ENCODE results near the gene SLCO4A1. TPM values are rescaled to one million over a fixed set of nuclear protein-coding genes. Genes with fewer than 3 reads are reported as not detected.

SLCO4A1 gene
- total and polyA plus RNA-seq, 4 experiments from 2014 or later = 0.49 to 0.99 (median 0.97) TPM; not detected in 1

DNA sequence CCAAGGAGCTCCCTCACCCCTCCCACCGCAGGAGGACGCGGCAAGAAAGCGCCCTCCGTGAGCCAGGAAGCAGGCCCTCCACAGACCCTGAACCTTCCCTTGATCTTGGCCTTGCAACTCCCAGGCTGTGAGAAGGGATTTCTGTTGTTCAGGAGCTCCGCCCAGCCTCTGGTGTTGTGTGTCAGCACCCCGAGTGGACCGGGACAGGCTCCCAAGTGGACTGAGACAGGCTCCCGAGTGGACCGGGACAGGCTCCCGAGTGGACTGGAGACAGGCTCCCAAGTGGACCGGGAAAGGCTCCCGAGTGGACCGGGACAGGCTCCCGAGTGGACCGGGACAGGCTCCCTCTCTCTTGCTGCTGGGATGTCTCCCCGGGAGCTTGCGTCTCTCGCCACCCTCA is 57.0 kb downstream of the SLCO4A1 start:
- Histone ChIP-seq H3K9me3 (ENCODE audit: control insufficient read depth in 1 of 2, low read length in 2 of 2) (no peaks in the 10 kb centered on the region), H3K4me3 (ENCODE audit: low read length in 2 of 2) (no peak overlapping the region), H3K27ac (ENCODE audit: low read depth, low read length) (no peak overlapping the region), H3K36me3 (ENCODE audit: insufficient read depth, low read length) (no peaks in the 10 kb centered on the region), H3K4me1 (ENCODE audit: insufficient read depth, low read length) (peaks cover 4% of the 10 kb centered on the region), H3K27me3 (ENCODE audit: insufficient read depth, low read length) (no peaks in the 10 kb centered on the region)
- Mint-ChIP-seq H3K9me3 (no peaks in the 10 kb centered on the region), H3K4me3 (no peak overlapping the region), H3K36me3 (no peaks in the 10 kb centered on the region), H3K27me3 (peaks cover 0 to 1% of the 10 kb centered on the region in 2 donors), H3K27ac (no peak overlapping the region), H3K4me1 (peaks cover 3 to 9% (median 5%) of the 10 kb centered on the region in 4 donors)
- intact Hi-C loops (cut with micrococcal nuclease) = no loop called here
- ChIA-PET CTCF (ENCODE audit: partially characterized antibody) (no interaction called here), POLR2A (ENCODE audit: partially characterized antibody) (no interaction called here)
- DNase-seq = no peak

DNA sequence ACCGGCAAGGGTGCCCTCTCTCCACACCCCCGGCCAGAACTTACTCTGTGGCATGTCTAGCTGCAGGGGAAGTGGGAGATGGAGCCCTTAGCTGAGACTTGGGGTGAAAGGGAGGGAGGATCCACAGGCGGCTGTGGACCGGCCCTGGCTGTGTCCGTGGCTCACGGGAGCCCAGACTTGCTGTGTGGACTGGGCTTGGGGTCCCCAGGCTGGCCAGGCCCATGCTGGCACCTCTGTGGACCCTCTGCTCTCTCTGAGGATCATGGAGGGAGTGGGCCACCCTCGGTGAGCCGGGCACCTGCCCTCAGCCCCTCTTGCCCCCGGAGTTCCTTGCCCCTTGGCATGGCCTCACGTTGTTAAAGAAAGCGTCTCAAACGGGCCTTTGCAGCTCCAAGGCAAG is 57.4 kb downstream of the SLCO4A1 start:
- Mint-ChIP-seq H3K27ac (no peak overlapping the region), H3K4me3 (no peak overlapping the region), H3K4me1 (peaks cover 3 to 9% (median 5%) of the 10 kb centered on the region in 4 donors), H3K9me3 (no peaks in the 10 kb centered on the region), H3K36me3 (no peaks in the 10 kb centered on the region), H3K27me3 (peaks cover 0 to 1% of the 10 kb centered on the region in 2 donors)
- H3K36me3 ChIP-seq (ENCODE audit: insufficient read depth, low read length) = no peaks in the 10 kb centered on the region
- CTCF ChIA-PET (ENCODE audit: partially characterized antibody) = no interaction called here
- POLR2A ChIA-PET (ENCODE audit: partially characterized antibody) = no interaction called here
- no peak overlapping the region for H3K27ac ChIP-seq (ENCODE audit: low read depth, low read length)
- H3K9me3 ChIP-seq (ENCODE audit: control insufficient read depth in 1 of 2, low read length in 2 of 2) = no peaks in the 10 kb centered on the region
- no peaks in the 10 kb centered on the region for H3K27me3 ChIP-seq (ENCODE audit: insufficient read depth, low read length)
- peaks cover 4% of the 10 kb centered on the region for H3K4me1 ChIP-seq (ENCODE audit: insufficient read depth, low read length)
- intact Hi-C loops (cut with micrococcal nuclease) = no loop called here
- no peak for DNase-seq
- no peak overlapping the region for H3K4me3 ChIP-seq (ENCODE audit: low read length in 2 of 2)

DNA sequence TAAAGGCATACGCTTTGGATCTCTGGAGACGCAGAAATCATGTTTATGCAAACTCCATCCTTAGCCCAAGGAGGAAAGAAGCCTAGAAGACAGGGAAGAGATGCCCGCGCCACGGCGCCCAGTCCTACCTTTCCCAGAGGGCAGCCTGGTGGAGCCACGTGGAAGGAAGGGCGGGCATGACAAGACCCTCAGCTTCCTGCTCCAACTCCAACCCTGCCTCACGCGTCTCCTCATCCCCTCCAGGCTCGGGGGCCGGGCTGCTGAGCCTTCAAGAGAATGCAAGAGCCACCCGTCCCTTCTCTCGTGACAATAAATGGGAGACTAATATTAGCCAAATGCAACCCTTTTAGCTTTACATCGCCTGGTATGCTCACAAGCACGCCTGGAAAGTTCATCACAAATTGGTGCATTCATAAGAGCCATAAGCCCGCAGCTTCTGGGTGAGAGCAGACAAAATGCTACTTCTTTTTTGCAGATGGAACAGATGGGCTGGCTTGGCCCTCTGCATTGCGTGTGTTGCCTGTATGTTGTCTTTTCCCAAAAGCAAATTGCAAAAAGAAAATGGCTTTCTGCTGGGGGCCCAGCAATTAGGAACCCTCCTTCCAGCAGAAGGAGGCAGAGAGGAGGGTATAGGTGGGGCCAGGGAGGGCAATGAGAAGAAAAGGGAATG is 58.1 kb downstream of the SLCO4A1 start:
- Mint-ChIP-seq H3K36me3 (no peaks in the 10 kb centered on the region), H3K9me3 (no peaks in the 10 kb centered on the region), H3K27ac (peak overlapping the region in 1 of 7 donors; percentile 46), H3K27me3 (peaks cover 0 to 1% of the 10 kb centered on the region in 2 donors), H3K4me3 (no peak overlapping the region), H3K4me1 (peaks cover 3 to 9% (median 5%) of the 10 kb centered on the region in 4 donors)
- Histone ChIP-seq H3K27me3 (ENCODE audit: insufficient read depth, low read length) (no peaks in the 10 kb centered on the region), H3K27ac (ENCODE audit: low read depth, low read length) (no peak overlapping the region), H3K36me3 (ENCODE audit: insufficient read depth, low read length) (no peaks in the 10 kb centered on the region), H3K4me1 (ENCODE audit: insufficient read depth, low read length) (peaks cover 4% of the 10 kb centered on the region), H3K4me3 (ENCODE audit: low read length in 2 of 2) (no peak overlapping the region), H3K9me3 (ENCODE audit: control insufficient read depth in 1 of 2, low read length in 2 of 2) (no peaks in the 10 kb centered on the region)
- intact Hi-C loops (cut with micrococcal nuclease) = no loop called here
- CTCF ChIA-PET (ENCODE audit: partially characterized antibody) = no interaction called here
- POLR2A ChIA-PET (ENCODE audit: partially characterized antibody) = no interaction called here
- no peak for DNase-seq

GRCh38 chr20:62701161-62702012 is 59.1 kb downstream of the SLCO4A1 start:
- Mint-ChIP-seq H3K9me3 (no peaks in the 10 kb centered on the region), H3K4me3 (no peak overlapping the region), H3K4me1 (peaks cover 3 to 5% (median 5%) of the 10 kb centered on the region in 4 donors), H3K27ac (no peak overlapping the region), H3K36me3 (no peaks in the 10 kb centered on the region), H3K27me3 (peaks cover 0 to 1% of the 10 kb centered on the region in 2 donors)
- Histone ChIP-seq H3K36me3 (ENCODE audit: insufficient read depth, low read length) (no peaks in the 10 kb centered on the region), H3K27me3 (ENCODE audit: insufficient read depth, low read length) (no peaks in the 10 kb centered on the region), H3K9me3 (ENCODE audit: control insufficient read depth in 1 of 2, low read length in 2 of 2) (no peaks in the 10 kb centered on the region), H3K4me1 (ENCODE audit: insufficient read depth, low read length) (peaks cover 4% of the 10 kb centered on the region), H3K4me3 (ENCODE audit: low read length in 2 of 2) (no peak overlapping the region), H3K27ac (ENCODE audit: low read depth, low read length) (no peak overlapping the region)
- ChIA-PET POLR2A (ENCODE audit: partially characterized antibody) (no interaction called here), CTCF (ENCODE audit: partially characterized antibody) (no interaction called here)
- no peak for DNase-seq
- intact Hi-C loops (cut with micrococcal nuclease) = no loop called here

GRCh38 chr20:62702013-62702300 is 59.7 kb downstream of the SLCO4A1 start:
- Histone ChIP-seq H3K4me1 (ENCODE audit: insufficient read depth, low read length) (peaks cover 4% of the 10 kb centered on the region), H3K4me3 (ENCODE audit: low read length in 2 of 2) (no peak overlapping the region), H3K27ac (ENCODE audit: low read depth, low read length) (no peak overlapping the region), H3K27me3 (ENCODE audit: insufficient read depth, low read length) (no peaks in the 10 kb centered on the region), H3K36me3 (ENCODE audit: insufficient read depth, low read length) (no peaks in the 10 kb centered on the region), H3K9me3 (ENCODE audit: control insufficient read depth in 1 of 2, low read length in 2 of 2) (no peaks in the 10 kb centered on the region)
- Mint-ChIP-seq H3K36me3 (no peaks in the 10 kb centered on the region), H3K4me3 (no peak overlapping the region), H3K27me3 (peaks cover 1 to 3% of the 10 kb centered on the region in 2 donors), H3K9me3 (no peaks in the 10 kb centered on the region), H3K4me1 (peaks cover 2 to 5% (median 4%) of the 10 kb centered on the region in 4 donors), H3K27ac (no peak overlapping the region)
- POLR2A ChIA-PET (ENCODE audit: partially characterized antibody) = no interaction called here
- CTCF ChIA-PET (ENCODE audit: partially characterized antibody) = no interaction called here
- intact Hi-C loops (cut with micrococcal nuclease) = no loop called here
- no peak for DNase-seq

GRCh38 chr20:62702895-62703852 is 60.9 kb downstream of the SLCO4A1 start:
- H3K4me1 Mint-ChIP-seq = peaks cover 2 to 11% (median 8%) of the 10 kb centered on the region in 4 donors
- H3K36me3 ChIP-seq (ENCODE audit: insufficient read depth, low read length) = no peaks in the 10 kb centered on the region
- H3K4me1 ChIP-seq (ENCODE audit: insufficient read depth, low read length) = peaks cover 8% of the 10 kb centered on the region
- H3K27ac Mint-ChIP-seq = peak overlapping the region in 5 of 7 donors; percentile 2 to 66 (median 35)
- intact Hi-C loops (cut with micrococcal nuclease) = no loop called here
- no peaks in the 10 kb centered on the region for H3K9me3 ChIP-seq (ENCODE audit: control insufficient read depth in 1 of 2, low read length in 2 of 2)
- no peak overlapping the region for H3K27ac ChIP-seq (ENCODE audit: low read depth, low read length)
- H3K9me3 Mint-ChIP-seq = no peaks in the 10 kb centered on the region
- H3K36me3 Mint-ChIP-seq = no peaks in the 10 kb centered on the region
- DNase-seq = no peak
- peaks cover 6% of the 10 kb centered on the region for H3K27me3 ChIP-seq (ENCODE audit: insufficient read depth, low read length)
- CTCF ChIA-PET (ENCODE audit: partially characterized antibody) = no interaction called here
- POLR2A ChIA-PET (ENCODE audit: partially characterized antibody) = interaction anchor here (1.2 to 1.9 kb wide), 2 partner anchors 37 to 91 kb away, joined by 6 read pairs; no protein-coding TSS in a partner anchor
- peak overlapping the region in 2 of 8 donors; percentile 12 to 54 for H3K4me3 Mint-ChIP-seq
- H3K27me3 Mint-ChIP-seq = peaks cover 7 to 9% of the 10 kb centered on the region in 2 donors
- no peak overlapping the region for H3K4me3 ChIP-seq (ENCODE audit: low read length in 2 of 2)

- Mint-ChIP-seq H3K9me3 (no peaks in the 10 kb centered on the region), H3K4me1 (peaks cover 2 to 11% (median 9%) of the 10 kb centered on the region in 4 donors), H3K4me3 (peak overlapping the region in 2 of 8 donors; percentile 12 to 54), H3K27ac (peak overlapping the region in 2 of 7 donors; percentile 2 to 66), H3K36me3 (no peaks in the 10 kb centered on the region), H3K27me3 (peaks cover 7 to 10% of the 10 kb centered on the region in 2 donors)
- intact Hi-C loops (cut with micrococcal nuclease) = no loop called here
- no peaks in the 10 kb centered on the region for H3K9me3 ChIP-seq (ENCODE audit: control insufficient read depth in 1 of 2, low read length in 2 of 2)
- no peak for DNase-seq
- peaks cover 7% of the 10 kb centered on the region for H3K27me3 ChIP-seq (ENCODE audit: insufficient read depth, low read length)
- CTCF ChIA-PET (ENCODE audit: partially characterized antibody) = no interaction called here
- no peaks in the 10 kb centered on the region for H3K36me3 ChIP-seq (ENCODE audit: insufficient read depth, low read length)
- H3K27ac ChIP-seq (ENCODE audit: low read depth, low read length) = no peak overlapping the region
- POLR2A ChIA-PET (ENCODE audit: partially characterized antibody) = interaction anchor here (1.2 to 1.9 kb wide), 2 partner anchors 37 to 90 kb away, joined by 6 read pairs; no protein-coding TSS in a partner anchor
- no peak overlapping the region for H3K4me3 ChIP-seq (ENCODE audit: low read length in 2 of 2)
- H3K4me1 ChIP-seq (ENCODE audit: insufficient read depth, low read length) = peaks cover 8% of the 10 kb centered on the region
Observed at GRCh38 chr20:62703853-62704228, 61.5 kb downstream of the SLCO4A1 start.
